ENCODE data around the gene CNIH4. TPM values are rescaled to one million over a fixed set of nuclear protein-coding genes. Genes with fewer than 3 reads are reported as not detected.

The CNIH4 gene
- total RNA-seq, 2 experiments from 2014 or later = 48.3 to 51.6 TPM

DNA sequence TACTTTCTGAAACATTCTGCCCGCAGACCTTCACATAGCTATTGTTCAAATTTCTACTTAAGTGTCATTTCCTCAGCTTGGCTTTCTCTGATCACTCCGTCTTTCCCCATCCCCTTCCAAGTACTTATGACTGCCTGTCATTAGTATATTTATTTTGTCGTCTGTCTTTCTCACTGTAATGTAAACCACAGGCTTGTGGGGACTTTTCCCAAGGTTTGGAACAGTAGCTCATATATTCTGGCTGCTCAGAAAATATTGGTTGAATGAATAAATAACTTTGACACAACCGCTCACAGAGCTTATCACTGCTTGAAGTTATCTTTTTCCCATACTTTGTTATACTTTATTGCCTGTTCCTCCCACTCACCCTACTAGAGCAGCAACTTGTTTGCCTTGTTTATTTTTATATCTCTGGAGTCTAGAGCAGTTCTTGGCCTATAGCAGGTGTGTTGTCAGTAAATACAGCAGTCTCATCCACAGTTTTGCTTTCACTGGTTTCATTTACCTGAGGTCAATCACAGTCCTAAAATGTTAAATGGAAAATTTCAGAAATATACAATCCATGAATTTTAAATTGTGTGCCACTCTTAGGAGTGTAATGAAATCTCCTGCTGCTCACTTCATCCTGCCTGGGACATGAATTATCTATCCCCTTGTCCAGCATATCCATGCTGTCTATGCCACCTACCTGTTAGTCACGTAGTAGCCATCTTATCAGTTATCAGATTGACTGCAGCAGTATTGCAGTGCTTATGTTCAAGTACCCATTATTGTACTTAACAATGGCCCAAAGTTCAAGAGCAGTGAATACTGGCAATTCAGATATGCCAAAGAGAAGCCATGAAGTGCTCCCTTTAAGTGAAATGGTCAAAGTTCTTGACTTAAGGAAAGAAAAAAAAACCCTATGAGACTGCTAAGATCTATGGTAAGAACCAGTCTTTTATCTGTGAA, 2.4 kb upstream of the CNIH4 start:
- ChIA-PET CTCF (interaction anchor here (1.3 kb wide), 1 partner anchor 21 kb away, joined by 4 read pairs; no protein-coding TSS in a partner anchor), POLR2A (no interaction called here)
- intact Hi-C loops (cut with micrococcal nuclease) = no loop called here
- Mint-ChIP-seq H3K9me3 (no peaks in the 10 kb centered on the region), H3K36me3 (peaks cover 2% of the 10 kb centered on the region), H3K4me1 (ENCODE audit: low read depth) (peaks cover 16% of the 10 kb centered on the region), H3K27ac (no peak overlapping the region), H3K4me3 (no peak overlapping the region), H3K27me3 (no peaks in the 10 kb centered on the region)
- no peak for DNase-seq

DNA sequence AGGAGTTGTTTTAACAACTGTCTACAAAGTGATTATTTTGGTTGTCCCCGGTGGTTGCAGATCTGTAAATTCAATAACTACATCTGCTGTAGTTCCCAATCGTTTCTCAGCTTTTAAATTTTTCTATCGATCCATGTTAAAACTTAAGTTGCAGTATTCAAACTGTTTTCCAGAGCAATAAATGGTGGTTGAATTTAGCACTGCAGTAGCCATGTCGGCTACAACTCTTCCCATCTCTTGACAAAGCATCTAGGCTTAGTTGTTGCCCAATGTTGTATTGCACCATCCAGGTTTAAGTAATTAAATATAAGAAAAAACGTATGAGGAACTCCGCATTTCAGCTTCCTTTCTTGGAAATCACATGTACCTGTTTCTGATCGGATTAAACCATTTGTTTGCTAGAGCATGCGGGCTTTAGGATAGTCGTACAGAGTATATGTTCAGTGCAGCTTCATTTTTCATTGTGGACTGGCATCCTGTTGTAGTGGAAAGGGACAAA, 996 bp downstream of the CNIH4 start:
- ChIA-PET CTCF (interaction anchor here (0.9 to 2.3 kb wide), 7 partner anchors 8 to 241 kb away, joined by 3 to 10 read pairs (median 4); partner anchors contain the start of gene NVL), POLR2A (interaction anchor here (0.6 to 2.2 kb wide), 6 partner anchors 15 to 99 kb away, joined by 3 to 4 read pairs (median 4); partner anchors contain the start of gene WDR26)
- H3K27ac Mint-ChIP-seq = peak overlapping the region; percentile 78
- peaks cover 4% of the 10 kb centered on the region for H3K36me3 Mint-ChIP-seq
- no peak for DNase-seq
- H3K9me3 Mint-ChIP-seq = no peaks in the 10 kb centered on the region
- H3K27me3 Mint-ChIP-seq = no peaks in the 10 kb centered on the region
- H3K4me1 Mint-ChIP-seq (ENCODE audit: low read depth) = peaks cover 31% of the 10 kb centered on the region
- H3K4me3 Mint-ChIP-seq = peak overlapping the region; percentile 81
- intact Hi-C loops (cut with micrococcal nuclease) = loop anchor here (1.0 to 5.0 kb wide), 4 partner anchors 11 to 365 kb away; no protein-coding TSS in a partner anchor

- H3K36me3 Mint-ChIP-seq = peaks cover 4% of the 10 kb centered on the region
- DNase-seq = no peak
- no peaks in the 10 kb centered on the region for H3K9me3 Mint-ChIP-seq
- intact Hi-C loops (cut with micrococcal nuclease) = loop anchor here (5.0 kb wide), 2 partner anchors 34 to 366 kb away; no protein-coding TSS in a partner anchor
- H3K4me3 Mint-ChIP-seq = peak overlapping the region; percentile 81
- POLR2A ChIA-PET = interaction anchor here (0.7 to 2.2 kb wide), 4 partner anchors 16 to 99 kb away, joined by 3 to 4 read pairs (median 3); partner anchors contain the start of gene WDR26
- CTCF ChIA-PET = interaction anchor here (0.8 to 2.3 kb wide), 8 partner anchors 8 to 242 kb away, joined by 3 to 10 read pairs (median 5); partner anchors contain the start of gene NVL
- H3K4me1 Mint-ChIP-seq (ENCODE audit: low read depth) = peaks cover 33% of the 10 kb centered on the region
- no peaks in the 10 kb centered on the region for H3K27me3 Mint-ChIP-seq
- H3K27ac Mint-ChIP-seq = peak overlapping the region; percentile 39
These were observed 1.6 kb downstream of the CNIH4 start for GRCh38 chr1:224358237-224358636.

GRCh38 chr1:224359207-224359606, 2.5 kb downstream of the CNIH4 start:
- Mint-ChIP-seq H3K4me1 (ENCODE audit: low read depth) (peaks cover 38% of the 10 kb centered on the region), H3K36me3 (peaks cover 8% of the 10 kb centered on the region), H3K9me3 (no peaks in the 10 kb centered on the region), H3K27ac (peak overlapping the region; percentile 18), H3K4me3 (peak overlapping the region; percentile 18), H3K27me3 (no peaks in the 10 kb centered on the region)
- no peak for DNase-seq
- intact Hi-C loops (cut with micrococcal nuclease) = loop anchor here (5.0 kb wide), 2 partner anchors 33 to 367 kb away; no protein-coding TSS in a partner anchor
- ChIA-PET CTCF (no interaction called here), POLR2A (no interaction called here)

GRCh38 chr1:224368409-224368808, 11.7 kb downstream of the CNIH4 start:
- DNase-seq = no peak
- H3K27ac Mint-ChIP-seq = peak overlapping the region; percentile 56
- peaks cover 58% of the 10 kb centered on the region for H3K4me1 Mint-ChIP-seq (ENCODE audit: low read depth)
- H3K9me3 Mint-ChIP-seq = no peaks in the 10 kb centered on the region
- intact Hi-C loops (cut with micrococcal nuclease) = loop anchor here (1.0 kb wide), 1 partner anchor 11 kb away; no protein-coding TSS in a partner anchor
- CTCF ChIA-PET = interaction anchor here (0.7 to 1.4 kb wide), 2 partner anchors 9 to 36 kb away, joined by 3 to 4 read pairs; no protein-coding TSS in a partner anchor
- H3K36me3 Mint-ChIP-seq = peaks cover 62% of the 10 kb centered on the region
- H3K4me3 Mint-ChIP-seq = no peak overlapping the region
- POLR2A ChIA-PET = interaction anchor here (1.0 kb wide), 1 partner anchor 13 kb away, joined by 3 read pairs; no protein-coding TSS in a partner anchor
- no peaks in the 10 kb centered on the region for H3K27me3 Mint-ChIP-seq

DNA sequence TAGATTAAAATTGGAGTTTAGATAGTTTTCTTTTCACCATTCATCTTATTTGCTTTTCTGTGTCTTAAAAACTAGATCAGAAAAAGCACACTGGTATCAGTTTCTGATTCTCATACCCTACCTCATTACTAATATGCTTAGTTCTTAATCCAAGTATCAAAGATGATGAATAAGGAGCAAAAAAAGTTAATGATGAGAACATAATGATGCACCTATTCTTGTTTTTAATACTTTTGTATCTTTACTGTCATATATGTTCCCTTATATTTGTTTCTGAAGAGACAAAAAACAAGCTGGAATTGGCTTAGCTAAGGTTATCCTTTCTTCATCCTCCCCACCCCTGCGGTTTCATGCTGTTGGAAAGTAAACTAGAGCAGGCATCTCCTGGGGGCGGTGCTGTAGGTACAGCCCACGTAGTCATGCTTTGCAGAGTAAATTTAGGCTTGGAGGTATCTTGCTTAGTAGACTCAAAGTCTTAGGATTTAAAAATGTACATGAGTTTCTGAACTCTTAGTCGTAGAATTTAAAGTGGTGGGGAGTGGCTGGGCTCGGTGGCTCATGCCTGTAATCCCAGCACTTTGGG, 16.4 kb downstream of the CNIH4 start:
- no peak overlapping the region for H3K4me3 Mint-ChIP-seq
- DNase-seq = peak; percentile 58
- no peaks in the 10 kb centered on the region for H3K9me3 Mint-ChIP-seq
- peaks cover 69% of the 10 kb centered on the region for H3K36me3 Mint-ChIP-seq
- H3K27ac Mint-ChIP-seq = peak overlapping the region; percentile 62
- H3K27me3 Mint-ChIP-seq = no peaks in the 10 kb centered on the region
- CTCF ChIA-PET = interaction anchor here (0.6 kb wide), 1 partner anchor 124 kb away, joined by 3 read pairs; no protein-coding TSS in a partner anchor
- POLR2A ChIA-PET = interaction anchor here (1.5 kb wide), 1 partner anchor 8 kb away, joined by 5 read pairs; no protein-coding TSS in a partner anchor
- intact Hi-C loops (cut with micrococcal nuclease) = loop anchor here (1.0 kb wide), 1 partner anchor 8 kb away; no protein-coding TSS in a partner anchor
- H3K4me1 Mint-ChIP-seq (ENCODE audit: low read depth) = peaks cover 77% of the 10 kb centered on the region

GRCh38 chr1:224375059-224375458, 18.4 kb downstream of the CNIH4 start:
- Mint-ChIP-seq H3K4me3 (no peak overlapping the region), H3K27ac (peak overlapping the region; percentile 19), H3K27me3 (no peaks in the 10 kb centered on the region), H3K4me1 (ENCODE audit: low read depth) (peaks cover 79% of the 10 kb centered on the region), H3K36me3 (peaks cover 65% of the 10 kb centered on the region), H3K9me3 (no peaks in the 10 kb centered on the region)
- ChIA-PET POLR2A (interaction anchor here (1.0 to 1.8 kb wide), 3 partner anchors 8 to 60 kb away, joined by 3 to 7 read pairs (median 5); partner anchors contain the start of gene WDR26), CTCF (interaction anchor here (0.7 kb wide), 1 partner anchor 82 kb away, joined by 4 read pairs; no protein-coding TSS in a partner anchor)
- peak; percentile 32 for DNase-seq
- intact Hi-C loops (cut with micrococcal nuclease) = no loop called here

- peak; percentile 67 for DNase-seq
- no peak overlapping the region for H3K4me3 Mint-ChIP-seq
- H3K9me3 Mint-ChIP-seq = no peaks in the 10 kb centered on the region
- no peaks in the 10 kb centered on the region for H3K27me3 Mint-ChIP-seq
- intact Hi-C loops (cut with micrococcal nuclease) = loop anchor here (1.0 kb wide), 3 partner anchors 10 to 57 kb away; partner anchors contain the start of genes CNIH4 and WDR26
- peaks cover 51% of the 10 kb centered on the region for H3K36me3 Mint-ChIP-seq
- peak overlapping the region; percentile 46 for H3K27ac Mint-ChIP-seq
- CTCF ChIA-PET = interaction anchor here (0.9 kb wide), 1 partner anchor 42 kb away, joined by 3 read pairs; no protein-coding TSS in a partner anchor
- H3K4me1 Mint-ChIP-seq (ENCODE audit: low read depth) = peaks cover 91% of the 10 kb centered on the region
- POLR2A ChIA-PET = interaction anchor here (1.2 kb wide), 1 partner anchor 12 kb away, joined by 7 read pairs; no protein-coding TSS in a partner anchor
These were observed 21.0 kb downstream of the CNIH4 start for GRCh38 chr1:224377676-224378006.

GRCh38 chr1:224378855-224379631, 22.4 kb downstream of the CNIH4 start:
- POLR2A ChIA-PET = interaction anchor here (0.7 kb wide), 1 partner anchor 196 kb away, joined by 3 read pairs; the partner anchor contains the start of gene DEGS1
- CTCF ChIA-PET = interaction anchor here (0.8 kb wide), 1 partner anchor 21 kb away, joined by 6 read pairs; no protein-coding TSS in a partner anchor
- Mint-ChIP-seq H3K9me3 (no peaks in the 10 kb centered on the region), H3K4me1 (ENCODE audit: low read depth) (peaks cover 87% of the 10 kb centered on the region), H3K4me3 (no peak overlapping the region), H3K27ac (no peak overlapping the region), H3K27me3 (no peaks in the 10 kb centered on the region), H3K36me3 (peaks cover 40% of the 10 kb centered on the region)
- intact Hi-C loops (cut with micrococcal nuclease) = no loop called here
- no peak for DNase-seq

GRCh38 chr1:224380003-224380402, 23.3 kb downstream of the CNIH4 start:
- Mint-ChIP-seq H3K36me3 (peaks cover 35% of the 10 kb centered on the region), H3K9me3 (no peaks in the 10 kb centered on the region), H3K27ac (peak overlapping the region; percentile 56), H3K27me3 (no peaks in the 10 kb centered on the region), H3K4me1 (ENCODE audit: low read depth) (peaks cover 81% of the 10 kb centered on the region), H3K4me3 (peak overlapping the region; percentile 1)
- DNase-seq = peak; percentile 73
- ChIA-PET CTCF (interaction anchor here (0.8 to 1.6 kb wide), 2 partner anchors 22 to 78 kb away, joined by 4 to 6 read pairs; no protein-coding TSS in a partner anchor), POLR2A (interaction anchor here (1.0 kb wide), 1 partner anchor 18 kb away, joined by 3 read pairs; no protein-coding TSS in a partner anchor)
- intact Hi-C loops (cut with micrococcal nuclease) = loop anchor here (1.0 to 10.0 kb wide), 5 partner anchors 23 to 548 kb away; partner anchors contain the start of genes DEGS1 and NVL
